Measurements from ENCODE around the gene MINDY4.

GRCh38 chr7:30938435-30939316, 167.5 kb downstream of the MINDY4 start:
- peak; percentile 98 for TF ChIP-seq CTCF (IDR thresholded peaks at IDR 0.05; ENCODE audit: low read depth, low read length, poor library complexity, severe bottlenecking)
- no peak for TF ChIP-seq EZH2phosphoT487 (IDR thresholded peaks at IDR 0.05; ENCODE audit: borderline replicate concordance, low read length)
